Measurements from ENCODE around the gene ZFHX3.

ZFHX3 gene

GRCh38 chr16:72974142-72974769, 73.7 kb downstream of the ZFHX3 start:
- Mint-ChIP-seq H3K4me1 (peaks cover 23% of the 10 kb centered on the region), H3K27ac (no peak overlapping the region), H3K27me3 (ENCODE audit: low read depth) (peaks cover 3% of the 10 kb centered on the region), H3K9me3 (no peaks in the 10 kb centered on the region), H3K36me3 (ENCODE audit: low read depth) (no peaks in the 10 kb centered on the region), H3K4me3 (no peak overlapping the region)
- TF ChIP-seq, protein P1, sequence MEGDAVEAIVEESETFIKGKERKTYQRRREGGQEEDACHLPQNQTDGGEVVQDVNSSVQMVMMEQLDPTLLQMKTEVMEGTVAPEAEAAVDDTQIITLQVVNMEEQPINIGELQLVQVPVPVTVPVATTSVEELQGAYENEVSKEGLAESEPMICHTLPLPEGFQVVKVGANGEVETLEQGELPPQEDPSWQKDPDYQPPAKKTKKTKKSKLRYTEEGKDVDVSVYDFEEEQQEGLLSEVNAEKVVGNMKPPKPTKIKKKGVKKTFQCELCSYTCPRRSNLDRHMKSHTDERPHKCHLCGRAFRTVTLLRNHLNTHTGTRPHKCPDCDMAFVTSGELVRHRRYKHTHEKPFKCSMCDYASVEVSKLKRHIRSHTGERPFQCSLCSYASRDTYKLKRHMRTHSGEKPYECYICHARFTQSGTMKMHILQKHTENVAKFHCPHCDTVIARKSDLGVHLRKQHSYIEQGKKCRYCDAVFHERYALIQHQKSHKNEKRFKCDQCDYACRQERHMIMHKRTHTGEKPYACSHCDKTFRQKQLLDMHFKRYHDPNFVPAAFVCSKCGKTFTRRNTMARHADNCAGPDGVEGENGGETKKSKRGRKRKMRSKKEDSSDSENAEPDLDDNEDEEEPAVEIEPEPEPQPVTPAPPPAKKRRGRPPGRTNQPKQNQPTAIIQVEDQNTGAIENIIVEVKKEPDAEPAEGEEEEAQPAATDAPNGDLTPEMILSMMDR (IDR thresholded peaks at IDR 0.05; ENCODE audit: unreplicated experiment in 3 of 3): no peak

DNA sequence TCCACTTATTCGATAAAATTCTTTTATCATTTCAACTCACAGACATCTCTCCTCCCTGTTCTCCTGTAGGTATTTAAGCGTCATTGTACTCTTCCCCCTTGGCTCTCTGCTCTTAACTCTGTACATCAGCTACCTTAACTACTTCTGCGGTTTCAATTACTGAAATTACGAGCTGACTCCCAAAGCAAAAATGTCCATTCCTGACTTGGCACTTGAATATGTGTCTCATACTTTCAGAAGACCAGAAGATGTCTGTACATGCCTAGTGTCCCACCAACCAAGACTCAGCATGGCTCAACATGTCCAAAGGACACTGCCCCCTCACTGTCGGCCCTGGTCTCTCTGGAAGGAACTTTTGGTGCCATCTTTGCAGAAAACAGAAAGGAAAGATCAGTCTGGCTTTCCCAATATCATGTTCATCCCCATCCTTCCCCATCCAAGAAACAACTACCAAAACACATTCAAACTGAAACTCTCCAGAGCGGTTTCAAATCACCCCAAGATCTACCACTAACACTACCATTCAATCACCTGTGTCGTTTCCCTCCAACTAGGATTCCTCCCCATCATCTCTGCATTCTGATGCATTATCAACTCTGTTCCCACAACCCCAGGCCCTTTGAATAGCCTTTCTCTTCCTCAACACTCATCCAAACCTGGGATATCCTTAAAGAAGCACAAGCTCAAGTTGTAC, 74.9 kb downstream of the ZFHX3 start:
- Mint-ChIP-seq H3K4me1 (peaks cover 29% of the 10 kb centered on the region), H3K36me3 (ENCODE audit: low read depth) (no peaks in the 10 kb centered on the region), H3K4me3 (no peak overlapping the region), H3K27me3 (ENCODE audit: low read depth) (peaks cover 3% of the 10 kb centered on the region), H3K27ac (no peak overlapping the region), H3K9me3 (no peaks in the 10 kb centered on the region)
- TF ChIP-seq, protein P1 (IDR thresholded peaks at IDR 0.05; ENCODE audit: unreplicated experiment in 3 of 3): no peak

- peaks cover 8% of the 10 kb centered on the region for H3K36me3 Mint-ChIP-seq (ENCODE audit: low read depth)
These were observed 76.6 kb downstream of the ZFHX3 start for GRCh38 chr16:72971370-72971769.

DNA sequence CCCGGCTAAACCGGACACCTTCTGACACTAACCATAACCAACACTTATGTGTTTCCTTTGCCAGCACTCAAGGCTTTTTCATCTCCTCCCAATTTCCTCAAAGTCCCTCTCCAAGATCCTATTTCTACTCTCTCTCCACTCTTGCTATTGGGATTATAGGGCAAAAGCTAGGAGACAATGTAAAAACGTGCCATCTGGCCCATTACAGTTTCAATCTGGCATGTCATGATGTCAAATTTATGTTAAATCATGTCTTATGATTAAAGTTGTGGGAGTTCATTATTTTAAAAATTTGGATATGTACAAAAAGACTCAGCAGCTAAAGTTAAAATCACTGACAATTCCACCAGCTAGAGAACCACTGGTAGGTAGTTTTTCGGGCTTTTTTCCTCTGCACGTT, 77.3 kb downstream of the ZFHX3 start:
- peak overlapping the region in 2 of 3 experiments; percentile 41 to 69 for H3K27ac Mint-ChIP-seq
- H3K4me1 Mint-ChIP-seq: peaks cover 22% of the 10 kb centered on the region
- peaks cover 3% of the 10 kb centered on the region for H3K27me3 Mint-ChIP-seq (ENCODE audit: low read depth)
- H3K36me3 Mint-ChIP-seq (ENCODE audit: low read depth): peaks cover 13% of the 10 kb centered on the region
- H3K9me3 Mint-ChIP-seq: no peaks in the 10 kb centered on the region
- TF ChIP-seq, protein P1 (IDR thresholded peaks at IDR 0.05; ENCODE audit: unreplicated experiment in 3 of 3): no peak
- no peak overlapping the region for H3K4me3 Mint-ChIP-seq

More at GRCh38 chr16:72971370-72971769, 76.6 kb downstream of the ZFHX3 start:
- H3K4me3 Mint-ChIP-seq: no peak overlapping the region
- H3K27ac Mint-ChIP-seq: no peak overlapping the region
- H3K4me1 Mint-ChIP-seq: peaks cover 22% of the 10 kb centered on the region
- TF ChIP-seq, protein P1 (IDR thresholded peaks at IDR 0.05; ENCODE audit: unreplicated experiment in 3 of 3): no peak
- peaks cover 3% of the 10 kb centered on the region for H3K27me3 Mint-ChIP-seq (ENCODE audit: low read depth)
- no peaks in the 10 kb centered on the region for H3K9me3 Mint-ChIP-seq

DNA sequence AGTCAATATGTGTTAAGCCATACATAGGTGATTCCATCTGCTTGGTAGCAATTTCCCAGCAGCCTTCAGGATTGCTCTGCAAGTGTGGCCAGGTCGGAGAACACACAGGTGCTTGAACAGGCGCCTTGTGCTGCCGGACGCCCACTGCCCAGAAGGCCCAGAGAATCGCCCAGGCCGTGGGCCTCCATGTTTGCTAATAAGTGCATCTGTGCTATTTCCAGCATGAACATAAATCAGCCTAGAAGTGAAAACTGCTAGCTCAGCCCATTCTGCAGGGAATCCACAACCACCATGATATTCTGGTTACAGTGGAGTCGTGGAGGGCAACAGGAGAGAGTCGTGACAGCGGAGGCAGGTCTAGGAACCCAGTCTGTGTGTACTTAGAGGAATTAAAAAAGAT, 78.1 kb downstream of the ZFHX3 start:
- Mint-ChIP-seq H3K27ac (peak overlapping the region; percentile 41 to 69 (median 62)), H3K4me3 (no peak overlapping the region), H3K4me1 (peaks cover 22% of the 10 kb centered on the region), H3K36me3 (ENCODE audit: low read depth) (peaks cover 13% of the 10 kb centered on the region), H3K27me3 (ENCODE audit: low read depth) (peaks cover 7% of the 10 kb centered on the region), H3K9me3 (no peaks in the 10 kb centered on the region)
- TF ChIP-seq, protein P1 (IDR thresholded peaks at IDR 0.05; ENCODE audit: unreplicated experiment in 3 of 3): no peak

Data from nephron (organoid).